Fibroblast of skin of scalp (primary cell): ENCODE data around the gene LSMEM2.
"Not testable (repeated sequence)": the region's sequence is repeated elsewhere in the genome, so short reads cannot be mapped to it uniquely, and the experiment has no call there.

Experiments used
- DNase-seq: peaks from one replicate; pipeline ENCODE4 v3.0.0-alpha.2; 2013

The LSMEM2 gene

GRCh38 chr3:50265571-50265970 lies 13.3 kb upstream of the LSMEM2 start:
- DNase-seq, result no peak

GRCh38 chr3:50266017-50266416 lies 12.9 kb upstream of the LSMEM2 start:
- DNase-seq, result no peak

GRCh38 chr3:50266836-50267235 lies 12.1 kb upstream of the LSMEM2 start:
- no peak for DNase-seq

- peak; percentile 45 for DNase-seq
These were observed 11.5 kb upstream of the LSMEM2 start for GRCh38 chr3:50267280-50267913.

- no peak for DNase-seq
These were observed 10.6 kb upstream of the LSMEM2 start for GRCh38 chr3:50268276-50268675.

GRCh38 chr3:50268703-50269451 lies 10.0 kb upstream of the LSMEM2 start, which contains the start of gene SEMA3B:
SEMA3B (plus strand) TSS chr3:50269147; CDS start chr3:50269241, 94 bp downstream.
- peak; percentile 60 for DNase-seq

- no peak for DNase-seq
These were observed 9.4 kb upstream of the LSMEM2 start for GRCh38 chr3:50269460-50269859.

- peak; percentile 44 for DNase-seq
These were observed 8.9 kb upstream of the LSMEM2 start for GRCh38 chr3:50269977-50270413.

GRCh38 chr3:50270422-50271224 lies 8.3 kb upstream of the LSMEM2 start:
- no peak for DNase-seq

GRCh38 chr3:50271314-50271936 lies 7.5 kb upstream of the LSMEM2 start:
- no peak for DNase-seq

GRCh38 chr3:50272538-50272910 lies 6.4 kb upstream of the LSMEM2 start:
- not testable (repeated sequence) for DNase-seq

- DNase-seq, result peak; percentile 67
These were observed 5.8 kb upstream of the LSMEM2 start for GRCh38 chr3:50272911-50273688.

- no peak for DNase-seq
These were observed 5.2 kb upstream of the LSMEM2 start for GRCh38 chr3:50273689-50274065.

GRCh38 chr3:50274371-50275104 lies 4.3 kb upstream of the LSMEM2 start:
- peak; percentile 60 for DNase-seq

- no peak for DNase-seq
These were observed 3.5 kb upstream of the LSMEM2 start for GRCh38 chr3:50275141-50275995.

- no peak for DNase-seq
These were observed 2.7 kb upstream of the LSMEM2 start for GRCh38 chr3:50275996-50276761.

- no peak for DNase-seq
These were observed 2.2 kb upstream of the LSMEM2 start for GRCh38 chr3:50276762-50277101.

- no peak for DNase-seq
These were observed 586 bp upstream of the LSMEM2 start for GRCh38 chr3:50278123-50278879.
